HG03457 (cell line): Measurements from ENCODE around the gene SH3PXD2B.
"Not testable (repeated sequence)": the region's sequence is repeated elsewhere in the genome, so short reads cannot be mapped to it uniquely, and the experiment has no call there.

Source experiments
- ATAC-seq: cut with Tn5 transposase; IDR thresholded peaks from one replicate; pipeline ENCODE4 v1.9.1; 2021; ENCODE audit warnings: moderate number of reproducible peaks; ENCODE audit not compliant: unreplicated experiment

SH3PXD2B gene

GRCh38 chr5:172311026-172311425 lies 143.3 kb downstream of the SH3PXD2B start:
- ATAC-seq: no peak

GRCh38 chr5:172305380-172305779 lies 148.9 kb downstream of the SH3PXD2B start:
- ATAC-seq: no peak

- ATAC-seq: no peak
Measured at GRCh38 chr5:172303572-172304335, 150.6 kb downstream of the SH3PXD2B start.

- no peak for ATAC-seq
Measured at GRCh38 chr5:172303162-172303561, 151.2 kb downstream of the SH3PXD2B start.

GRCh38 chr5:172302047-172302710 lies 152.1 kb downstream of the SH3PXD2B start:
- ATAC-seq: no peak

- no peak for ATAC-seq
Measured at GRCh38 chr5:172299916-172300439, 154.3 kb downstream of the SH3PXD2B start.

GRCh38 chr5:172294831-172295230 lies 159.5 kb downstream of the SH3PXD2B start:
- no peak for ATAC-seq

- no peak for ATAC-seq
Measured at GRCh38 chr5:172293745-172294342, 160.5 kb downstream of the SH3PXD2B start.

- no peak for ATAC-seq
Measured at GRCh38 chr5:172293054-172293744, 161.1 kb downstream of the SH3PXD2B start.

- ATAC-seq: not testable (repeated sequence)
Measured at GRCh38 chr5:172291837-172292236, 162.5 kb downstream of the SH3PXD2B start.

- ATAC-seq: no peak
Measured at GRCh38 chr5:172288465-172288864, 165.9 kb downstream of the SH3PXD2B start.

GRCh38 chr5:172287140-172287539 lies 167.2 kb downstream of the SH3PXD2B start:
- ATAC-seq: not testable (repeated sequence)

GRCh38 chr5:172285226-172286143 lies 168.8 kb downstream of the SH3PXD2B start:
- ATAC-seq: no peak

- no peak for ATAC-seq
Measured at GRCh38 chr5:172284611-172284980, 169.7 kb downstream of the SH3PXD2B start.

- peak; percentile 74 for ATAC-seq
Measured at GRCh38 chr5:172283862-172284610, 170.3 kb downstream of the SH3PXD2B start.

- peak; percentile 81 for ATAC-seq
Measured at GRCh38 chr5:172283020-172283861, 171.1 kb downstream of the SH3PXD2B start, which contains the start of gene UBTD2. UBTD2 (minus strand) TSS chr5:172283764; CDS start chr5:172283665, 99 bp downstream.

- ATAC-seq: no peak
Measured at GRCh38 chr5:172282272-172283019, 171.9 kb downstream of the SH3PXD2B start.

- no peak for ATAC-seq
Measured at GRCh38 chr5:172281346-172281745, 173.0 kb downstream of the SH3PXD2B start.
